Sigmoid colon (tissue), 7 donors: ENCODE results near the gene SRGAP1. TPM values are rescaled to one million over a fixed set of nuclear protein-coding genes. Genes with fewer than 3 reads are reported as not detected.

Experiments
- DNase-seq: peaks from one replicate; pipeline ENCODE4 v3.0.0-alpha.2; 2019
- H3K27ac ChIP-seq, 4 donors: fragments of 200-600 bp; sonication (generic); one replicate each; pipeline ENCODE4 v1.5.1; 2016 to 2019; ENCODE audit warnings: mild to moderate bottlenecking in 1 of 4
- H3K27me3 ChIP-seq, 3 donors: fragments of 200-600 bp; sonication (generic); one replicate each; pipeline ENCODE4 v1.5.1; 2019; ENCODE audit warnings: mild to moderate bottlenecking in 1 of 3
- H3K36me3 ChIP-seq, 4 donors: fragments of 200-600 bp; sonication (generic); one replicate each; pipeline ENCODE4 v1.5.1; 2016 to 2019
- H3K4me1 ChIP-seq, 4 donors: fragments of 200-600 bp; sonication (generic); one replicate each; pipeline ENCODE4 v1.5.1; 2017 to 2019
- H3K4me3 ChIP-seq, 4 donors: fragments of 200-600 bp; sonication (generic); one replicate each; pipeline ENCODE4 v1.5.1; 2017 to 2019; ENCODE audit warnings: mild to moderate bottlenecking in 2 of 4, moderate library complexity in 1 of 4
- H3K9me3 ChIP-seq, 4 donors: fragments of 200-600 bp in 3 of 4; sonication (generic) in 3 of 4; one replicate each; pipeline versions ENCODE4 v1.5.1 to v1.6.1; 2013 to 2019
- EP300 ChIP-seq, 4 donors: sonication (generic); formaldehyde crosslinking; IDR thresholded peaks; one replicate each; pipeline ENCODE4 v1.6.1; 2017; ENCODE audit warnings: antibody characterized with exemption in 4 of 4
- POLR2A ChIP-seq, 2 donors: fragments of 450-650 bp; IDR thresholded peaks; one replicate each; pipeline ENCODE4 v1.6.1; 2016; ENCODE audit warnings: antibody characterized with exemption in 2 of 2, mild to moderate bottlenecking in 2 of 2, moderate library complexity in 2 of 2
- POLR2AphosphoS5 ChIP-seq, 4 donors: sonication (generic); formaldehyde crosslinking; IDR thresholded peaks; one replicate each; pipeline ENCODE4 v1.6.1; 2017; ENCODE audit warnings: antibody characterized with exemption in 4 of 4
- WGBS, 2 donors: extraction: QIAGEN DNeasy Blood & Tissue Kit; methylation state at CpG; one replicate each; pipeline ENCODE4 v1.1.7; 2013; 5-methylcytosine and 5-hydroxymethylcytosine counted together
- intact Hi-C: fragments of 100-400 bp; cut with DNase I; formaldehyde crosslinking; loops from one replicate; pipeline ENCODE4 v1.15.1; 2023
- polyA plus RNA-seq, 3 donors: library from polyadenylated mRNA; stranded (reverse); fragments of 200-250 nt; gene quantifications; one replicate each; pipeline ENCODE4 v1.2.3, GENCODE V29; 2013
- total RNA-seq, 4 donors: library from RNA; depleted of rRNA; stranded (reverse); fragments of >200 nt; gene quantifications; one replicate each; pipeline ENCODE4 v1.1.0, GENCODE V29; 2016
- TF ChIP-seq, protein P1 (sequence below), 4 experiments: fragments of 450-650 bp in 3 of 4; fragments of 200-600 bp in 1 of 4; IDR thresholded peaks; one replicate each; pipeline ENCODE4 v1.5.1; 2016 to 2019; ENCODE audit warnings: antibody characterized with exemption in 4 of 4, mild to moderate bottlenecking in 3 of 4, moderate library complexity in 2 of 4
- donor health status: healthy with polysubstance abuse.
- donor health status: Bipolar disorder and iron deficiency.
- donor health status: healthy.

Gene SRGAP1
- total and polyA plus RNA-seq, 7 donors, result 2.4 to 16.3 (median 5.4) TPM

DNA sequence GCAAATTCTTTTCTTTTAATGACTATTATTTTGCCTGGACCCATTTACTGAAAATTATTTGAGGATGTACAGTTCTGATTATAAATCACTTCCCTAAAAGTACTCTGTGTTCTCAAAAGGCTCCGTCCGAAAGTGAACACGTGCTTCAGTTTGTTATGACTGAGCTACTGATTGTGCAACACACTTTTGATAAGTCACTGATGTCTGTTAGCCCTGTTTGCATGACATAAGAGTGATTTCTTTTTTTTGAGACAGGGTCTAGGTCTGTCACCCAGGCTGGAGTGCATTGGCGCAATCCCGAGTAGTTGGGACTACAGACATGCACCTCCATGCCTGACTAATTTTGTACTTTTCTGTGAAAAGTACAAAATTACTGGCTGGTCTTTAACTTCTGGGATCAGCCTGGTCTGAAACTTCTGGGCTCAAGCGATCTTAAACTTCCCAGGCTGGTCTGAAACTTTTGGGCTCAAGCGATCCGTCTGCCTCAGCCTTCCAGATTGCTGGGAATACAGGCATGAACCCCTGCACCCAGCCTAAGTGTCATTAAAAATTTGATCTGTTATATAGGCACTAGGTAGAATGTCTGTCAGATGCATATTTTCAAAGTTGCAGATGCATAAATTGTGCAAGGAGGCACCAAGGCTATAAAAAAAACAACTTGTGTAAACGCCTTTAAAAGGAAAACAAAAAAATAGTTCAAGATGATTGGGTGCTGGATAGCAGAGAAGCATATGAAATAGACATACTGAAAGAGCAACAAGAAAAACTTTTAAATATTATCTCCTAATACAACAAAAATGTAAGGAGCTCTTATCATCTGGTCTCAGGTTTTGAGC lies 111.5 kb downstream of the SRGAP1 start:
- Histone ChIP-seq H3K27me3 (no peaks in the 10 kb centered on the region), H3K36me3 (no peaks in the 10 kb centered on the region), H3K4me1 (peaks cover 0 to 7% (median 3%) of the 10 kb centered on the region in 4 donors), H3K27ac (peak overlapping the region; percentile 37 to 60 (median 55)), H3K9me3 (no peaks in the 10 kb centered on the region), H3K4me3 (no peak overlapping the region)
- 67 to 77% methylated on average over 9 of the region's 9 CpGs for whole genome bisulfite sequencing, 2 donors
- TF ChIP-seq, protein P1, sequence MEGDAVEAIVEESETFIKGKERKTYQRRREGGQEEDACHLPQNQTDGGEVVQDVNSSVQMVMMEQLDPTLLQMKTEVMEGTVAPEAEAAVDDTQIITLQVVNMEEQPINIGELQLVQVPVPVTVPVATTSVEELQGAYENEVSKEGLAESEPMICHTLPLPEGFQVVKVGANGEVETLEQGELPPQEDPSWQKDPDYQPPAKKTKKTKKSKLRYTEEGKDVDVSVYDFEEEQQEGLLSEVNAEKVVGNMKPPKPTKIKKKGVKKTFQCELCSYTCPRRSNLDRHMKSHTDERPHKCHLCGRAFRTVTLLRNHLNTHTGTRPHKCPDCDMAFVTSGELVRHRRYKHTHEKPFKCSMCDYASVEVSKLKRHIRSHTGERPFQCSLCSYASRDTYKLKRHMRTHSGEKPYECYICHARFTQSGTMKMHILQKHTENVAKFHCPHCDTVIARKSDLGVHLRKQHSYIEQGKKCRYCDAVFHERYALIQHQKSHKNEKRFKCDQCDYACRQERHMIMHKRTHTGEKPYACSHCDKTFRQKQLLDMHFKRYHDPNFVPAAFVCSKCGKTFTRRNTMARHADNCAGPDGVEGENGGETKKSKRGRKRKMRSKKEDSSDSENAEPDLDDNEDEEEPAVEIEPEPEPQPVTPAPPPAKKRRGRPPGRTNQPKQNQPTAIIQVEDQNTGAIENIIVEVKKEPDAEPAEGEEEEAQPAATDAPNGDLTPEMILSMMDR (IDR thresholded peaks at IDR 0.05), result no peak
- TF ChIP-seq POLR2AphosphoS5 (IDR thresholded peaks at IDR 0.05), result peak; percentile 57 to 75 (median 64)
- peak in 2 of 4 donors; percentile 70 to 79 for TF ChIP-seq EP300 (IDR thresholded peaks at IDR 0.05)
- intact Hi-C loops, result no loop called here
- DNase-seq, result peak; percentile 83

DNA sequence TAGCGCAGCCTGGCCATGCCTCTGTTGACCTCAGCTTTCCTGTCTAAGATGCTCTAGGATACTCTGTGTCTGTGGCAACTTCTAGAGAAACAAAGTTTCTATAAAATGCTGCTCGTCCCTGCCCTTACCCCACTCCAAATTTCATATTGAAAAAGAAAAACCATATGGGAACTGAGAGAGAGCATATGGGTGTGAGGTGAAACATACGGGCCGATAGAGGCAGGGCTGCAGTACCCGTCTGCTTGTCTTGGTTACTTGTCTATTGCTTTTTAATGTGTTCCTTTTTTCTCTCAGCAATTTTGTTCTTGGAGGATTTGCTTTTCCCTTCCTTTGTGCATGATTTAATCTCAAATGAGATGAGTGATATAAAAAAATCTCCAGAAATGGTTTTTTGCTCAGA lies 113.0 kb downstream of the SRGAP1 start:
- TF ChIP-seq POLR2AphosphoS5 (IDR thresholded peaks at IDR 0.05) (no peak), POLR2A (IDR thresholded peaks at IDR 0.05) (no peak), EP300 (IDR thresholded peaks at IDR 0.05) (no peak)
- TF ChIP-seq, protein P1 (IDR thresholded peaks at IDR 0.05), result no peak
- Histone ChIP-seq H3K27ac (peak overlapping the region in 2 of 4 donors; percentile 49 to 52), H3K4me1 (no peaks in the 10 kb centered on the region), H3K27me3 (no peaks in the 10 kb centered on the region), H3K9me3 (no peaks in the 10 kb centered on the region), H3K4me3 (no peak overlapping the region), H3K36me3 (no peaks in the 10 kb centered on the region)
- DNase-seq, result no peak
- intact Hi-C loops, result no loop called here
- WGBS, 2 donors, result 94% methylated on average over 5 of the region's 5 CpGs

DNA sequence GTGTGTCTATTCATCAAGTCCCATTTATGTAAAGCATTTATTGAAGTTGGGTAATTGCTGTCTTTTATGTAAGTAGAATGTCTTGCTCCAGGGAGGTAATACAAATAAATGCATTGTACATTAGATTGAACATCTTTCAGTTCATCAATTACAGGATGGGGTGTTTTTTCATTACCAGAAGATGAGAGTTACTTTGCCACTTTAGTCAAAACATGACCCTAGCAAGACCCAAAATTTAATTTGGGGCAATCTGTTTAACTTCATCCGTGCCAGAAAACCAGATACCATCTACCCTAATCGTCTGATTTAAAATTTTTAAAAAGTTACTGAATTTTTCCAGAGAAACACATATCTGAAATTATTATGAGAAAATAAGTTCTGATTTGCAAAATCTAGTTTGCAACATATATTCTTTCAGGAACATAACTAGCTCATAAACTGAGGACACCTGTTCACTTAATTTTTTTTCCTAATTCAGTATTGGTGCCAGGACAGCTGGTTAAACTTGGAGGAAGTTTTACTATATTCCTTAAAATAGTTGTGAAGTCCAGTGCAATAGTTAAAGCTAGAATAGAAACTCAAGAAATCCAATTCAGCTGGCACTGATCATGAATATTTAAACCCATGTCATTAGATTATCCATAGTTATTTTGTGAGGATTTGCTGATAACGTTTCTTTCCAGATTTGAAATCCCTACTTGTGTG lies 114.5 kb downstream of the SRGAP1 start:
- no peaks in the 10 kb centered on the region for H3K27me3 ChIP-seq
- intact Hi-C loops, result no loop called here

DNA sequence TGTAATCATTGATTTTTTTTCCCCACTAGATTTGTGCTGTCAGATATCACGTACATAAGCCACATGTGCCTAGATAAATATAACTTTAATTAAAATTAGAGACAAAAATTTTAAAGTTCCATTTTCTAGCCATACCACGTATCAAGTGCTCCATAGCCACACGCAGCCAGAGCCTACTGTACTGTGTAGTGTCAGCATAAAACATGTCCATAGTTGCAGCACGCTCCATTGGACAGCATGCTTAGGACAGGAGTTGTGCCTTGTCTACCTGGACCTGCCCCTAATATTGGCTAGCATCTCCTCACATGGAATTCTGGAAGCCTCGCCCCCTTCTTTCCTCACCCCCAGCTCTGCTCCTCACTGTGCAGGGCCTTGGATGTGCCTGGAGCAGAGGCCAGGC lies 116.5 kb downstream of the SRGAP1 start:
- Histone ChIP-seq H3K4me1 (no peaks in the 10 kb centered on the region), H3K36me3 (no peaks in the 10 kb centered on the region), H3K27me3 (no peaks in the 10 kb centered on the region), H3K9me3 (no peaks in the 10 kb centered on the region), H3K4me3 (no peak overlapping the region), H3K27ac (no peak overlapping the region)
- DNase-seq, result no peak
- no peak for TF ChIP-seq POLR2AphosphoS5 (IDR thresholded peaks at IDR 0.05)
- no peak for TF ChIP-seq POLR2A (IDR thresholded peaks at IDR 0.05)
- TF ChIP-seq, protein P1 (IDR thresholded peaks at IDR 0.05), result no peak
- TF ChIP-seq EP300 (IDR thresholded peaks at IDR 0.05), result no peak
- intact Hi-C loops, result no loop called here
- WGBS, 2 donors, result 92 to 96% methylated on average over 5 of the region's 5 CpGs

More for the DNA sequence above, 114.5 kb downstream of the SRGAP1 start:
- H3K4me3 ChIP-seq, result no peak overlapping the region
- no peaks in the 10 kb centered on the region for H3K4me1 ChIP-seq
- TF ChIP-seq POLR2A (IDR thresholded peaks at IDR 0.05) (no peak), EP300 (IDR thresholded peaks at IDR 0.05) (no peak), POLR2AphosphoS5 (IDR thresholded peaks at IDR 0.05) (no peak)
- TF ChIP-seq, protein P1 (IDR thresholded peaks at IDR 0.05), result no peak
- no peaks in the 10 kb centered on the region for H3K36me3 ChIP-seq
- WGBS, 2 donors, result 86 to 88% methylated on average over 3 of the region's 3 CpGs
- no peak for DNase-seq
- no peak overlapping the region for H3K27ac ChIP-seq
- H3K9me3 ChIP-seq, result no peaks in the 10 kb centered on the region
